ENCODE results near the gene ELOVL5. TPM values are rescaled to one million over a fixed set of nuclear protein-coding genes. Genes with fewer than 3 reads are reported as not detected.

The ELOVL5 gene
- total RNA-seq, 1 experiment from 2014 or later, result 121 TPM

DNA sequence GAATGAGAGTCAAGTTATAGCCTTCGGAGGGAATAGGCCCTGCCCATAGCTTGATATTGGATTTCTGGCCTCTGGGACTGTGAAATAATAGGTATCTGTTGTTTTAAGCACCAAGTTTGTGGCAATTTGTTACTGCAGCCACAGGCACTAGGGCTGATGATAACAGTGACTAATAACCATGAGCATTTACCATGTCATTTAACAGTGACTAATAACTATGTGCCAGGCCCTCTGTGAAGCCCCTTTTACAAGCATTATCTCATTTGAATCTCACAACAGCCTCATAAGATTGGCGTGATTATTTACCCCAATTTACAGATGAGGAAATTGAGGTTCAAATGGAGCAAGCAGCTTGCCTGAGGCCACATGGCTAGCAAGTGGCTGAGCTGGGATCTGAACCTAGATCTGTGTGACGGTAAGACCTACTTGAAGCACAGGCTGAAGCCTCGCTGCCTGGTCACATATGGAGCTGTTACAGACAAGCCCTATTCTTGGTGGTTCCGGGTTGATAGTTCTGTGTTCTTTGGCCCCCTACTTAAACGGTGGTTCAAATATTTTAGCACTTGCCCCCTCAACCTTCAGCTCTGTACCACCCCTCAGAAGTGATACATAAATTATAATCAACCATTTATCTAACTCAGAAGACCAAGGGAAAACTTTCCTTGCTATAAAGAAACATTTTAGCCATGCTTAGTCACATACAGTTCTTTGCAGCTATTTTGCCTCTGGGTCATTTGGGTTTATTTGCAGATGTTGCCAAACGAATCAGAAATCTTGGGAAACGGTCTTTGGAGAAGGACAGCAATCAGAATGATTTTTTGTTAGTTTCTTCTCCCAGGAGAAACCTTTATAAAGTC lies 98.3 kb downstream of the ELOVL5 start:
- H3K23ac ChIP-seq (ENCODE audit: insufficient read length, low read depth, low read length), result no peak overlapping the region
- no peak overlapping the region for H3K14ac ChIP-seq (ENCODE audit: insufficient read depth, low read length)
- Mint-ChIP-seq H3K27ac (no peak overlapping the region), H3K4me1 (peaks cover 0 to 5% of the 10 kb centered on the region in 2 experiments; a peak in 2 of 4 replicates), H3K4me3 (no peak overlapping the region), H3K9me3 (no peaks in the 10 kb centered on the region), H3K36me3 (ENCODE audit: insufficient read depth in 1 of 3, low read depth in 3 of 3) (no peaks in the 10 kb centered on the region), H3K27me3 (ENCODE audit: low read depth) (no peaks in the 10 kb centered on the region)
- H3K79me2 ChIP-seq (ENCODE audit: insufficient read depth, low read length), result no peaks in the 10 kb centered on the region
- H4K8ac ChIP-seq (replicated peaks; ENCODE audit: insufficient read length, low read depth, low read length), result no peak overlapping the region
- no peaks in the 10 kb centered on the region for H3K27me3 ChIP-seq (ENCODE audit: insufficient read depth, low read length)
- H4K5ac ChIP-seq (ENCODE audit: insufficient read length, low read depth, low read length), result no peak overlapping the region
- H3K79me1 ChIP-seq (ENCODE audit: insufficient read depth, low read depth, low read length, poor library complexity, severe bottlenecking), result no peaks in the 10 kb centered on the region
- no peak overlapping the region for H2AFZ ChIP-seq (ENCODE audit: low read length)
- H3K27ac ChIP-seq (ENCODE audit: insufficient read length, low read depth, low read length), result no peak overlapping the region
- no peaks in the 10 kb centered on the region for H3K4me1 ChIP-seq (ENCODE audit: insufficient read depth, low read length)
- H3K4ac ChIP-seq (ENCODE audit: low read depth, low read length), result no peak overlapping the region
- H2BK15ac ChIP-seq (ENCODE audit: low read depth, low read length), result no peak overlapping the region
- TF ChIP-seq, protein P1, sequence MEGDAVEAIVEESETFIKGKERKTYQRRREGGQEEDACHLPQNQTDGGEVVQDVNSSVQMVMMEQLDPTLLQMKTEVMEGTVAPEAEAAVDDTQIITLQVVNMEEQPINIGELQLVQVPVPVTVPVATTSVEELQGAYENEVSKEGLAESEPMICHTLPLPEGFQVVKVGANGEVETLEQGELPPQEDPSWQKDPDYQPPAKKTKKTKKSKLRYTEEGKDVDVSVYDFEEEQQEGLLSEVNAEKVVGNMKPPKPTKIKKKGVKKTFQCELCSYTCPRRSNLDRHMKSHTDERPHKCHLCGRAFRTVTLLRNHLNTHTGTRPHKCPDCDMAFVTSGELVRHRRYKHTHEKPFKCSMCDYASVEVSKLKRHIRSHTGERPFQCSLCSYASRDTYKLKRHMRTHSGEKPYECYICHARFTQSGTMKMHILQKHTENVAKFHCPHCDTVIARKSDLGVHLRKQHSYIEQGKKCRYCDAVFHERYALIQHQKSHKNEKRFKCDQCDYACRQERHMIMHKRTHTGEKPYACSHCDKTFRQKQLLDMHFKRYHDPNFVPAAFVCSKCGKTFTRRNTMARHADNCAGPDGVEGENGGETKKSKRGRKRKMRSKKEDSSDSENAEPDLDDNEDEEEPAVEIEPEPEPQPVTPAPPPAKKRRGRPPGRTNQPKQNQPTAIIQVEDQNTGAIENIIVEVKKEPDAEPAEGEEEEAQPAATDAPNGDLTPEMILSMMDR (conservative IDR thresholded peaks at IDR 0.05), result no peak
- no peak overlapping the region for H3K18ac ChIP-seq (ENCODE audit: insufficient read length, low read depth, low read length)
- H2BK120ac ChIP-seq (ENCODE audit: low read depth, low read length, poor library complexity, severe bottlenecking), result no peak overlapping the region
- H2BK5ac ChIP-seq (ENCODE audit: insufficient read length, low read length), result no peak overlapping the region
- no peak overlapping the region for H3K56ac ChIP-seq (ENCODE audit: insufficient read length, low read depth, low read length)
- no peaks in the 10 kb centered on the region for H4K20me1 ChIP-seq (ENCODE audit: control insufficient read depth, insufficient read depth, insufficient read length)
- no peaks in the 10 kb centered on the region for H3K9me3 ChIP-seq (ENCODE audit: control insufficient read depth, low read depth, low read length)
- H3T11ph ChIP-seq (ENCODE audit: low read length), result no peak overlapping the region
- H4K91ac ChIP-seq (ENCODE audit: insufficient read length, low read depth, low read length), result no peak overlapping the region
- no peak overlapping the region for H2BK20ac ChIP-seq (ENCODE audit: low read depth, low read length, poor library complexity, severe bottlenecking)
- no peak overlapping the region for H2BK12ac ChIP-seq (ENCODE audit: insufficient read length, low read depth, low read length)
- no peak overlapping the region for H3K4me2 ChIP-seq (ENCODE audit: insufficient read depth, insufficient read length, low read length)
- no CpG with 5 or more reads among the region's 8 CpGs for WGBS (ENCODE audit: extremely low coverage, insufficient read length, low lambda C conversion rate)
- H2AK5ac ChIP-seq (ENCODE audit: insufficient read length, low read length), result no peak overlapping the region
- no peaks in the 10 kb centered on the region for H3K23me2 ChIP-seq (ENCODE audit: insufficient read length, low read depth, low read length, poor library complexity, severe bottlenecking)
- no peak for DNase-seq
- no peak overlapping the region for H3K9ac ChIP-seq (ENCODE audit: extremely low read depth, insufficient read length, low read length)

All from H9 (cell line).